Activated CD4-positive, CD25-positive, alpha-beta regulatory T cell treated with anti-CD3 and anti-CD28 coated beads, Interleukin-2, amount 50 U/mL, for 16 hours (primary cell): ENCODE results near the gene MRTFB.
"Not testable (repeated sequence)": the region's sequence is repeated elsewhere in the genome, so short reads cannot be mapped to it uniquely, and the experiment has no call there.

Experiments
- DNase-seq: peaks from one replicate; pipeline ENCODE4 v3.0.0-alpha.2; 2020; ENCODE audit warnings: low read depth, low spot score

The MRTFB gene

GRCh38 chr16:14183962-14184361, 112.8 kb downstream of the MRTFB start:
- DNase-seq, result not testable (repeated sequence)

GRCh38 chr16:14186007-14186794, 115.1 kb downstream of the MRTFB start:
- no peak for DNase-seq

- DNase-seq, result no peak
These were observed 115.7 kb downstream of the MRTFB start for GRCh38 chr16:14186795-14187221.

- DNase-seq, result no peak
These were observed 116.6 kb downstream of the MRTFB start for GRCh38 chr16:14187517-14188338.

GRCh38 chr16:14193316-14193871, 122.3 kb downstream of the MRTFB start:
- no peak for DNase-seq

GRCh38 chr16:14194721-14195120, 123.6 kb downstream of the MRTFB start:
- no peak for DNase-seq

GRCh38 chr16:14196011-14196410, 124.9 kb downstream of the MRTFB start:
- DNase-seq, result no peak

GRCh38 chr16:14196539-14196938, 125.4 kb downstream of the MRTFB start:
- DNase-seq, result no peak

- DNase-seq, result no peak
These were observed 126.9 kb downstream of the MRTFB start for GRCh38 chr16:14198012-14198411.

- no peak for DNase-seq
These were observed 127.5 kb downstream of the MRTFB start for GRCh38 chr16:14198572-14198971.

GRCh38 chr16:14199199-14199598, 128.1 kb downstream of the MRTFB start:
- no peak for DNase-seq

GRCh38 chr16:14199624-14200023, 128.5 kb downstream of the MRTFB start:
- DNase-seq, result no peak

- no peak for DNase-seq
These were observed 131.0 kb downstream of the MRTFB start for GRCh38 chr16:14202095-14202494.

- no peak for DNase-seq
These were observed 131.6 kb downstream of the MRTFB start for GRCh38 chr16:14202697-14203096.

GRCh38 chr16:14203166-14203565, 132.0 kb downstream of the MRTFB start:
- DNase-seq, result no peak

GRCh38 chr16:14205666-14206065, 134.5 kb downstream of the MRTFB start:
- DNase-seq, result no peak

GRCh38 chr16:14211856-14212543, 140.9 kb downstream of the MRTFB start:
- DNase-seq, result no peak

- no peak for DNase-seq
These were observed 144.8 kb downstream of the MRTFB start for GRCh38 chr16:14215941-14216340.

GRCh38 chr16:14219983-14220382, 148.9 kb downstream of the MRTFB start:
- DNase-seq, result no peak

- no peak for DNase-seq
These were observed 152.5 kb downstream of the MRTFB start for GRCh38 chr16:14223632-14224031.

GRCh38 chr16:14225457-14225856, 154.3 kb downstream of the MRTFB start:
- no peak for DNase-seq
